Epithelial cell of alveolus of lung (primary cell): Measurements from ENCODE around the gene KAT5. TPM values are rescaled to one million over a fixed set of nuclear protein-coding genes. Genes with fewer than 3 reads are reported as not detected.

ENCODE experiments used
- total RNA-seq: library from RNA; depleted of rRNA; stranded (reverse); fragments of >200 nt; gene quantifications from 2 replicates; pipeline ENCODE4 v1.2.1, GENCODE V29; 2015

Gene KAT5
- 39.3 and 44.3 TPM in 2 replicates for total RNA-seq

GRCh38 chr11:65711785-65712632 lies at the start of gene KAT5:
TSS of gene KAT5 (plus strand) at chr11:65712252. CDS start at chr11:65712268, 16 bp downstream.

DNA sequence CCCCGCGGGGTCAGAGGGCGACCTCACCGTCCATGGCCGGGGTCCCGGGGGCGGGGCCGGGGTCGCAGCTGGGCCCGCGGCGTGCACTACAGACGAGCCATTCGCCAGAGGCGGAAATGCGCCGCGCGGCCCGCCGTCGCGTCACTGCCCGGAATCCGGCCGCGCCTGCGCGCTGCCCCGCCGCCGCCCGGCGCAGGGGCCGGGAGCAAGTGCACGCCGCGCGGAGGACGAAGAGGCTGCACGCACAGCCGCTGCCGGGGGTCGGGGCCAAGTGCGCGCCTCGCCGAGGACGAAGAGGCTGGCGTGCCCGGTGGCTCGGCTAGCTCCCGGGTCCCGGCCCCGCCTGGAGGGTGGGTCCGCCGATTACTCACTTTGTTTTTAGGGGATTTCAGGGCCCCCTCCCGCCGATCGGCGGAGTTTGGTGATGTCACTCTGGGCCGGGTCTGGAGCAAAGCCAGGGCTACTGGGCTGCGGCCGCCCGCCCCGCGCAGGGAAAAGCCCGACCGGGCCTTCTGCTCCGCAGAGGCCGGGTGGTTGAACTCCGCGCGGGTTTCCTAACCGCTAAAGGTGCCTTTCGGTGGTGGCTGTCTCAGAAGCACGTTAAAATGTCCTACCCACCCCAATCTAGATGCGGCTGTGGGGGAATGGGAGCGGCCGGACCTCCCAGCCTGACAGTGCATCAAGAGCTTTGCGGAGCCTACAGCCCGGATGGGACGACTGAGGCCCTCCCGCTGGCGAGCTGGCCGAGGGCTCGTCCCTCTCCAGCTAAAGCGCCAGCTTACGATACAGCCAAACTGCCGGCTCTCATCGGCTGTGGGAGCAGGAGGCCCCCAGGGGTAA lies 49.0 kb upstream of the KAT5 start, which contains the start of gene RELA:
Gene RELA (minus strand): TSS at position 118 of the 840 bp plus-strand sequence. CDS start 84 bp downstream, at position 34.

DNA sequence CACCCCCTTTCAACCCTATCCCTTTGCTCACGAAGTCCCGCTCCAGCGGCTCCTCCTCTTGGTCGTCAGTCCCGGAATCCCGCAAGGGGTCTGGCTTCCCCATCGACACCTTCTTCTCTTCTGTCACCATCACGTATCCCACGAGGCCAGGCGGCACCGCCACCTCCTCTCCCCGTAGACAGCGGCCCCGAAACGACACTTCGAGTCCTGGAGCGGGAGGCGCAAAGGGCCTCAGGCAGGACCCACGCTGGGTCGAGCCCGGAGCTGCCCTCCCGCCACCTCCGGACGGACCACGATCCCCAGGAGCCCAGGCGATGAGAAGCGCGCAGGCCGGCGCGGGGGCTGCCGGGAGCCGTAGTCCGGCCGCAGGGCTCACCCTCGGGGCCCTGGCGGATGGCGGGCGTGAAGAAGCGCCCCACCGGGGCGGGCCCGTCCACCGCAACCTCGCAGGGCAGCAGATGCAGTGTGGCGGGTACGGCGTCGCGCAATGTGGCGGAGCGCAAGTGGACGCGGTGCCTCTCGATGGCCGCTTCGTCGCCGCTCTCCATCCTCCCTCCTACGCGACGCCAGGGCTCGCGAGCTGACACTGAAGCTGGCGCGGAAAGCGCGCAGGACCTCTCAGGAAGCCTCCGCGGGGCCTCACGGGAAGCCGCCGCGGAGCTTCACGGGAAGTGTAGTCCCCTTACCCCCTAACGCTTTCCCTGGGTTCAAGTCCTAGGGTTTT lies 8.3 kb downstream of the KAT5 start, which contains the start of gene RNASEH2C:
Gene RNASEH2C (minus strand): TSS at position 588 of the 724 bp plus-strand sequence. CDS start 40 bp downstream, at position 548.

Other genes with a start within 250 kb of the KAT5 start
- 573 and 3,528 TPM in 2 replicates for gene MALAT1, start 213.2 kb upstream of the KAT5 start, total RNA-seq
- gene SCYL1, start 187.2 kb upstream of the KAT5 start, total RNA-seq, result 95.7 and 136 TPM in 2 replicates
- 104 and 180 TPM in 2 replicates for gene LTBP3, start 153.9 kb upstream of the KAT5 start, total RNA-seq
- 55.3 and 100 TPM in 2 replicates for gene ZNRD2, start 141.8 kb upstream of the KAT5 start, total RNA-seq
- gene FAM89B, start 139.7 kb upstream of the KAT5 start, total RNA-seq, result 31.1 and 32.2 TPM in 2 replicates
- gene EHBP1L1, start 136.2 kb upstream of the KAT5 start, total RNA-seq, result 11.1 and 59.0 TPM in 2 replicates
- 0.16 TPM in 1 of 2 replicates, not detected in the other for gene KCNK7, start 116.5 kb upstream of the KAT5 start, total RNA-seq
- 27.1 and 34.6 TPM in 2 replicates for gene MAP3K11, start 98.0 kb upstream of the KAT5 start, total RNA-seq
- gene PCNX3, start 96.5 kb upstream of the KAT5 start, total RNA-seq, result 27.9 and 32.7 TPM in 2 replicates
- gene SIPA1, start 74.2 kb upstream of the KAT5 start, total RNA-seq, result 25.4 and 39.4 TPM in 2 replicates
- gene RELA, start 49.3 kb upstream of the KAT5 start, total RNA-seq, result 52.4 and 59.5 TPM in 2 replicates
- 68.1 and 98.2 TPM in 2 replicates for gene RNASEH2C, start 8.5 kb downstream of the KAT5 start, total RNA-seq
- gene AP5B1, start 68.7 kb downstream of the KAT5 start, total RNA-seq, result 11.0 and 24.5 TPM in 2 replicates
- gene OVOL1, start 74.8 kb downstream of the KAT5 start, total RNA-seq, result under 0.01 TPM in 1 of 2 replicates, not detected in the other
- 0.13 and 3.1 TPM in 2 replicates for gene SNX32, start 121.7 kb downstream of the KAT5 start, total RNA-seq
- gene CFL1, start 145.9 kb downstream of the KAT5 start, total RNA-seq, result 940 and 1,907 TPM in 2 replicates
- 38.3 and 43.1 TPM in 2 replicates for gene MUS81, start 148.2 kb downstream of the KAT5 start, total RNA-seq
- 127 and 206 TPM in 2 replicates for gene EFEMP2, start 160.5 kb downstream of the KAT5 start, total RNA-seq
- gene CTSW, start 167.6 kb downstream of the KAT5 start, total RNA-seq, result not detected in 2 replicates
- 122 and 222 TPM in 2 replicates for gene FIBP, start 176.2 kb downstream of the KAT5 start, total RNA-seq
- gene CCDC85B, start 178.4 kb downstream of the KAT5 start, total RNA-seq, result 138 and 155 TPM in 2 replicates
- 26.8 and 88.8 TPM in 2 replicates for gene FOSL1, start 188.1 kb downstream of the KAT5 start, total RNA-seq
- 20.0 and 36.6 TPM in 2 replicates for gene C11orf68, start 206.8 kb downstream of the KAT5 start, total RNA-seq
- 125 and 209 TPM in 2 replicates for gene DRAP1, start 207.2 kb downstream of the KAT5 start, total RNA-seq
- gene TSGA10IP, start 233.2 kb downstream of the KAT5 start, total RNA-seq, result not detected in 2 replicates
- 27.7 and 41.0 TPM in 2 replicates for gene SART1, start 249.5 kb downstream of the KAT5 start, total RNA-seq